Loucy (cell line): ENCODE data around the gene MOB3B.

Experiments used
- H2AFZ ChIP-seq: fragments of 200-600 bp; sonication (generic); 2 replicates; pipeline ENCODE4 v1.6.0; 2016; ENCODE audit warnings: antibody characterized with exemption, mild to moderate bottlenecking, low read length, moderate library complexity
- H3F3A ChIP-seq: fragments of 200-600 bp; 2 replicates; pipeline ENCODE4 v1.6.0; 2016; ENCODE audit warnings: antibody characterized with exemption, low read depth, mild to moderate bottlenecking
- H3K27me3 ChIP-seq: fragments of 200-600 bp; sonication (generic); 2 replicates; pipeline ENCODE4 v1.6.1; 2014; ENCODE audit warnings: low read length, mild to moderate bottlenecking; ENCODE audit not compliant: insufficient read depth, poor library complexity, severe bottlenecking
- H3K36me3 ChIP-seq: fragments of 200-600 bp; sonication (generic); 2 replicates; pipeline ENCODE4 v1.6.1; 2016; ENCODE audit warnings: low read length; ENCODE audit not compliant: insufficient read depth
- H3K4me1 ChIP-seq: fragments of 200-600 bp; sonication (generic); 2 replicates; pipeline ENCODE4 v1.5.1; 2014; ENCODE audit warnings: low read length, mild to moderate bottlenecking; ENCODE audit not compliant: insufficient read depth, poor library complexity, severe bottlenecking
- H3K4me2 ChIP-seq: fragments of 200-600 bp; sonication (generic); 2 replicates; pipeline ENCODE4 v1.6.0; 2014; ENCODE audit warnings: antibody characterized with exemption, low read length, low read depth, mild to moderate bottlenecking; ENCODE audit not compliant: poor library complexity, severe bottlenecking
- H3K4me3 ChIP-seq: fragments of 200-600 bp; sonication (generic); 2 replicates; pipeline ENCODE4 v1.5.1; 2014; ENCODE audit warnings: low read length, mild to moderate bottlenecking, mixed read lengths; ENCODE audit not compliant: poor library complexity, severe bottlenecking
- H3K79me2 ChIP-seq: fragments of 200-600 bp; sonication (generic); 2 replicates; pipeline ENCODE4 v1.6.1; 2014; ENCODE audit warnings: low read length; ENCODE audit not compliant: insufficient read depth
- H3K9ac ChIP-seq: fragments of 200-600 bp; sonication (generic); 2 replicates; pipeline ENCODE4 v1.6.0; 2014; ENCODE audit warnings: mild to moderate bottlenecking, low read depth, low read length, moderate library complexity; ENCODE audit not compliant: poor library complexity, severe bottlenecking
- H3K9me2 ChIP-seq: fragments of 200-600 bp; sonication (generic); replicated peaks from 2 replicates; pipeline ENCODE4 v1.6.1; 2016; ENCODE audit warnings: low read depth, low read length, mixed read lengths
- H3K9me3 ChIP-seq: fragments of 200-600 bp; sonication (generic); 2 replicates; pipeline ENCODE4 v1.6.1; 2014; ENCODE audit warnings: mild to moderate bottlenecking, antibody characterized with exemption, low read length, low read depth; ENCODE audit not compliant: insufficient read depth
- H4K20me1 ChIP-seq: fragments of 200-600 bp; sonication (generic); 2 replicates; pipeline ENCODE4 v1.6.0; 2014; ENCODE audit warnings: antibody characterized with exemption, low read length, mild to moderate bottlenecking; ENCODE audit not compliant: insufficient read depth, poor library complexity, severe bottlenecking
- EZH2phosphoT487 ChIP-seq: fragments of 200-600 bp; IDR thresholded peaks from 2 replicates; pipeline ENCODE4 v1.6.1; 2018; ENCODE audit warnings: antibody characterized with exemption, mild to moderate bottlenecking, moderate library complexity, borderline replicate concordance
- TF ChIP-seq, protein P1 (sequence below): fragments of 200-600 bp; sonication (generic); conservative IDR thresholded peaks from 2 replicates; pipeline ENCODE4 v1.5.1; 2014; ENCODE audit warnings: mild to moderate bottlenecking, antibody characterized with exemption, low read length

The MOB3B gene

DNA sequence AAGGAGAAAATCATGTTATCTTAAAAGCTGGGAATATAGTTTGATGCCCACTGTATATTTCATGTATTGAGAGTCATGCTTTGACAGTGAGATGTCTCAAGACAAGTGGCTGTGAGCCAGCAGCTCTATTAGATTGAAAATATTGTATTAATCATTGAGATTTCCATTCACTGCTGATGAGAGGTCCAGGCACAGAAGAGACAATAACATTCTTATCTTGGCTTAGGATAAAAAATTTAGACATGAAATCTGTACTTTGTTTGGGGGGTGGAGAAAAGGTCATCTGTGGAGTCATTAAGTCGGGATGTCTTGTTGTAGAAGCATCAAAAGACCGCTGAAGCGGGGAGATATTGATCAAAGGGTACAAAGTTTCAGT, 134.8 kb downstream of the MOB3B start:
- Histone ChIP-seq H3K79me2 (no peaks in the 10 kb centered on the region), H3F3A (no peaks in the 10 kb centered on the region), H3K4me1 (peaks cover 22% of the 10 kb centered on the region), H3K4me2 (no peak overlapping the region), H3K9me3 (no peaks in the 10 kb centered on the region), H3K4me3 (no peak overlapping the region), H3K9ac (no peak overlapping the region), H4K20me1 (no peaks in the 10 kb centered on the region), H2AFZ (no peak overlapping the region), H3K36me3 (no peaks in the 10 kb centered on the region), H3K9me2 (no peaks in the 10 kb centered on the region), H3K27me3 (no peaks in the 10 kb centered on the region)
- no peak for TF ChIP-seq EZH2phosphoT487
- TF ChIP-seq, protein P1, sequence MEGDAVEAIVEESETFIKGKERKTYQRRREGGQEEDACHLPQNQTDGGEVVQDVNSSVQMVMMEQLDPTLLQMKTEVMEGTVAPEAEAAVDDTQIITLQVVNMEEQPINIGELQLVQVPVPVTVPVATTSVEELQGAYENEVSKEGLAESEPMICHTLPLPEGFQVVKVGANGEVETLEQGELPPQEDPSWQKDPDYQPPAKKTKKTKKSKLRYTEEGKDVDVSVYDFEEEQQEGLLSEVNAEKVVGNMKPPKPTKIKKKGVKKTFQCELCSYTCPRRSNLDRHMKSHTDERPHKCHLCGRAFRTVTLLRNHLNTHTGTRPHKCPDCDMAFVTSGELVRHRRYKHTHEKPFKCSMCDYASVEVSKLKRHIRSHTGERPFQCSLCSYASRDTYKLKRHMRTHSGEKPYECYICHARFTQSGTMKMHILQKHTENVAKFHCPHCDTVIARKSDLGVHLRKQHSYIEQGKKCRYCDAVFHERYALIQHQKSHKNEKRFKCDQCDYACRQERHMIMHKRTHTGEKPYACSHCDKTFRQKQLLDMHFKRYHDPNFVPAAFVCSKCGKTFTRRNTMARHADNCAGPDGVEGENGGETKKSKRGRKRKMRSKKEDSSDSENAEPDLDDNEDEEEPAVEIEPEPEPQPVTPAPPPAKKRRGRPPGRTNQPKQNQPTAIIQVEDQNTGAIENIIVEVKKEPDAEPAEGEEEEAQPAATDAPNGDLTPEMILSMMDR: no peak

DNA sequence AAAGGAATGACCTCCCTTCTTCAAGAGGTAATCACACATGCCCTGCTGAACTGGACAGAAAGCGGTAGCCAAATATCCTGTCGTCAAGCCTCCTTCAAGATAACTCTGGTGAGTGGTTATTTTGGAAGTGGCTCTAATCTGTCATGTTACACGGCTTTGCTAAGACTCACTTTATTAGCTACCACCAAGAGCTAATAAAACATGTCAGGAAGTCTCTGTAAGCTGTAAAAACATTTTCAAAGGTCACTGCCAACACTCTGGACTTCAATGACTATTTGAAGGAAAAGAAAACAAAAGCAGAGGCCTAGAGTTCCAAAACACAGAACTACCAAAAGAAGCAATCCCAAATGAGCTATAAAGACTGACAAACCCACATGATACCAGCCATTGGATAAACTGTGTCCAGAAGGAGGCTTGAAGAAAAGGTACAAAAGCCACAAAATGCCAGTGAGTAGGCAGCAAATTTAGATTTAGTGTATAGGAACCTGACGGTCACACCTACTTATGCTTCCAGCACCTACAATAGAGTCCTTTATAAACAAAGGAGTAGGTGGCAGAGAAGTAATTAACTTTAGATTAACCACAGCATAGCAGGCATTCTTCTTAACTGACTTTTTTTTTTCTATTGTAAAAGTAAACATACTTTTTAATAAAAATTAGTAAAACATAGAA, 135.3 kb downstream of the MOB3B start:
- H3K4me1 ChIP-seq: peaks cover 22% of the 10 kb centered on the region
- no peaks in the 10 kb centered on the region for H3K79me2 ChIP-seq
- peak overlapping the region; percentile 34 for H3K4me3 ChIP-seq

DNA sequence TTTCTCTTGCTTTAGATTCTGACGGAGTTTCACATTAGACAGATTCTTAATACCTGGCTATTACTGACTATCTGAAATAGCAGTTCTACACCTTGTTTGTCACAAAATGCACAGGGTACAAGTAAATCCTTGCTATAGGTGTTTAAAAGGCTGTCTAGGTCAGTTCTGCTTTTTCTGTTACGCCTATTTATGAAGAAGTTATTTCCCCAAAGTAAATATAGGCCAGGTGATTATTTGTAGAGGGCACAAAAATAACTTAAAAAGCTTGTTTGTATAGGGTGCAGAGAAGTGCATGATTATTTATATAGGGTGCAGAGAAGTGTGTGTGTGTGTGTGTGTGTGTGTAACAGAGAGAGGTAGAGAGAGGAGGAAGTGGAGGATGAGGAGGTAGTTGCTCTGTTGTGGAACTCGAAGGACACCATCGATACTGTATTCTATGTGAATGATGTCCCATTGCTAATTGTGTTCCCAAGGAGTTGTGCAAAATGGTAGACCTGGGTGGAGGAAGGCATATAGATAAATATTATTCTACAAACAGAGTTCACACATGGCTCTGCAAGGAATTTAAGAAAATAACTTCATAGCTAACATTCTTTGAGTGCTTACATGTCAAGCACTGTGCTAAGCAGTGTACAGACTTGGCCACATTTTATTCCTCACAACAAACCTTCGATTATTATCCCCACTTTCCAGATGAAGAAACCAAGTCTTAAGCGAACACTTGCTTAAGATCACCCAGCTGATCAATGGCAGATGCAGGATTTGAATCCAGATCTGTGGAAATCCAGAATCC, 136.4 kb downstream of the MOB3B start:
- no peaks in the 10 kb centered on the region for H3K9me3 ChIP-seq
- H3F3A ChIP-seq: no peaks in the 10 kb centered on the region
- H4K20me1 ChIP-seq: no peaks in the 10 kb centered on the region
- peaks cover 22% of the 10 kb centered on the region for H3K4me1 ChIP-seq
- H3K79me2 ChIP-seq: no peaks in the 10 kb centered on the region
- TF ChIP-seq, protein P1: no peak
- TF ChIP-seq EZH2phosphoT487: no peak
- peak overlapping the region; percentile 63 for H3K4me2 ChIP-seq
- H3K36me3 ChIP-seq: no peaks in the 10 kb centered on the region
- peak overlapping the region; percentile 34 for H3K4me3 ChIP-seq
- H3K9ac ChIP-seq: no peak overlapping the region
- H3K27me3 ChIP-seq: no peaks in the 10 kb centered on the region
- H3K9me2 ChIP-seq: no peaks in the 10 kb centered on the region
- no peak overlapping the region for H2AFZ ChIP-seq

More for the DNA sequence above, 135.3 kb downstream of the MOB3B start:
- no peaks in the 10 kb centered on the region for H3K27me3 ChIP-seq
- no peaks in the 10 kb centered on the region for H3K9me3 ChIP-seq
- no peak overlapping the region for H2AFZ ChIP-seq
- no peaks in the 10 kb centered on the region for H3K9me2 ChIP-seq
- H4K20me1 ChIP-seq: no peaks in the 10 kb centered on the region
- H3K9ac ChIP-seq: no peak overlapping the region
- H3F3A ChIP-seq: no peaks in the 10 kb centered on the region
- no peaks in the 10 kb centered on the region for H3K36me3 ChIP-seq
- TF ChIP-seq EZH2phosphoT487: no peak
- TF ChIP-seq, protein P1: no peak
- peak overlapping the region; percentile 63 for H3K4me2 ChIP-seq
